ENCODE measurements around the gene MESD. TPM values are rescaled to one million over a fixed set of nuclear protein-coding genes. Genes with fewer than 3 reads are reported as not detected.

The MESD gene
- polyA plus RNA-seq, 1 of the 3 experiments (the other 2 are of a cell fraction), result 15.2 TPM

DNA sequence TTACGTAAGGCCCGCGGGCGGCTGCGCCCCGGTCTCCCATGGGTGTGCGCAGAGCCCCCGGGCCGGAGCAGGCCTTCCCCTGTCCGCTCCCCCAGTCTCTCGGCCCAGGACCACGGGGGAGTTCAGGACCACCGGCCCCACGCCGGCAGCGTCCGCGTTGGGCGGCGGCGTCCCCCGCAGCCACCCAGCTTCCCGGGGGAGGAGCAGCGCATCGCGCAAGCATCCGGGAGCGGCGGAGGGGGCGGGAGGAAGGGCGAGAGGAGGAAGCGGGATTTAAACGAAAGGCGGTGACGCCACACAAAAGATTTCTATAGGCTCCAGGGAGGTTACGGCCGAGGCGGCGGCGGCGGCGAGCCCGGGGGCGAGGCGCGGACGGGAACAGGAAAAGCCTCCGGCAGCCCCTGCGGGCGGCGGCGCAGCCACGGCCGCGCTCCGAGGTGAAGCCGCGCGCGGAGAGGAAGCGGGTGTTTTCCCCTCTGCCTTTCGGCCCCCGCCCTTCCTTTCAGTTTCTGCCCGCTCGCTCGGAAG lies 11.1 kb upstream of the MESD start, which contains the start of gene TLNRD1 (continued):
- no peak for TF ChIP-seq EP300 (IDR thresholded peaks at IDR 0.05; ENCODE audit: borderline replicate concordance in 1 of 2, low read depth in 1 of 2, low read length in 1 of 2)
- peak; percentile 68 for TF ChIP-seq ELF1 (IDR thresholded peaks at IDR 0.05)
- TF ChIP-seq RXRA (IDR thresholded peaks at IDR 0.05; ENCODE audit: borderline replicate concordance, low read depth), result no peak
- TF ChIP-seq, protein P1, sequence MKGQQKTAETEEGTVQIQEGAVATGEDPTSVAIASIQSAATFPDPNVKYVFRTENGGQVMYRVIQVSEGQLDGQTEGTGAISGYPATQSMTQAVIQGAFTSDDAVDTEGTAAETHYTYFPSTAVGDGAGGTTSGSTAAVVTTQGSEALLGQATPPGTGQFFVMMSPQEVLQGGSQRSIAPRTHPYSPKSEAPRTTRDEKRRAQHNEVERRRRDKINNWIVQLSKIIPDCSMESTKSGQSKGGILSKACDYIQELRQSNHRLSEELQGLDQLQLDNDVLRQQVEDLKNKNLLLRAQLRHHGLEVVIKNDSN (IDR thresholded peaks at IDR 0.05; ENCODE audit: borderline replicate concordance, low read depth), result no peak
- no peak for TF ChIP-seq EZH2phosphoT487 (IDR thresholded peaks at IDR 0.05; ENCODE audit: borderline replicate concordance, low read depth)
- TF ChIP-seq, protein P2, sequence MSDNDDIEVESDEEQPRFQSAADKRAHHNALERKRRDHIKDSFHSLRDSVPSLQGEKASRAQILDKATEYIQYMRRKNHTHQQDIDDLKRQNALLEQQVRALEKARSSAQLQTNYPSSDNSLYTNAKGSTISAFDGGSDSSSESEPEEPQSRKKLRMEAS (IDR thresholded peaks at IDR 0.05; ENCODE audit: low read depth), result no peak
- no peak for TF ChIP-seq JUND (IDR thresholded peaks at IDR 0.05)
- no peak for TF ChIP-seq RAD21 (IDR thresholded peaks at IDR 0.05; ENCODE audit: low read length)
- TF ChIP-seq RCOR1 (IDR thresholded peaks at IDR 0.05; ENCODE audit: low read length), result no peak
- TF ChIP-seq, protein P3, sequence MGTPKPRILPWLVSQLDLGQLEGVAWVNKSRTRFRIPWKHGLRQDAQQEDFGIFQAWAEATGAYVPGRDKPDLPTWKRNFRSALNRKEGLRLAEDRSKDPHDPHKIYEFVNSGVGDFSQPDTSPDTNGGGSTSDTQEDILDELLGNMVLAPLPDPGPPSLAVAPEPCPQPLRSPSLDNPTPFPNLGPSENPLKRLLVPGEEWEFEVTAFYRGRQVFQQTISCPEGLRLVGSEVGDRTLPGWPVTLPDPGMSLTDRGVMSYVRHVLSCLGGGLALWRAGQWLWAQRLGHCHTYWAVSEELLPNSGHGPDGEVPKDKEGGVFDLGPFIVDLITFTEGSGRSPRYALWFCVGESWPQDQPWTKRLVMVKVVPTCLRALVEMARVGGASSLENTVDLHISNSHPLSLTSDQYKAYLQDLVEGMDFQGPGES (IDR thresholded peaks at IDR 0.05; ENCODE audit: low read depth, low read length), result no peak
- no peak for TF ChIP-seq NRF1 (IDR thresholded peaks at IDR 0.05; ENCODE audit: low read depth, low read length)
- TF ChIP-seq, protein P4, sequence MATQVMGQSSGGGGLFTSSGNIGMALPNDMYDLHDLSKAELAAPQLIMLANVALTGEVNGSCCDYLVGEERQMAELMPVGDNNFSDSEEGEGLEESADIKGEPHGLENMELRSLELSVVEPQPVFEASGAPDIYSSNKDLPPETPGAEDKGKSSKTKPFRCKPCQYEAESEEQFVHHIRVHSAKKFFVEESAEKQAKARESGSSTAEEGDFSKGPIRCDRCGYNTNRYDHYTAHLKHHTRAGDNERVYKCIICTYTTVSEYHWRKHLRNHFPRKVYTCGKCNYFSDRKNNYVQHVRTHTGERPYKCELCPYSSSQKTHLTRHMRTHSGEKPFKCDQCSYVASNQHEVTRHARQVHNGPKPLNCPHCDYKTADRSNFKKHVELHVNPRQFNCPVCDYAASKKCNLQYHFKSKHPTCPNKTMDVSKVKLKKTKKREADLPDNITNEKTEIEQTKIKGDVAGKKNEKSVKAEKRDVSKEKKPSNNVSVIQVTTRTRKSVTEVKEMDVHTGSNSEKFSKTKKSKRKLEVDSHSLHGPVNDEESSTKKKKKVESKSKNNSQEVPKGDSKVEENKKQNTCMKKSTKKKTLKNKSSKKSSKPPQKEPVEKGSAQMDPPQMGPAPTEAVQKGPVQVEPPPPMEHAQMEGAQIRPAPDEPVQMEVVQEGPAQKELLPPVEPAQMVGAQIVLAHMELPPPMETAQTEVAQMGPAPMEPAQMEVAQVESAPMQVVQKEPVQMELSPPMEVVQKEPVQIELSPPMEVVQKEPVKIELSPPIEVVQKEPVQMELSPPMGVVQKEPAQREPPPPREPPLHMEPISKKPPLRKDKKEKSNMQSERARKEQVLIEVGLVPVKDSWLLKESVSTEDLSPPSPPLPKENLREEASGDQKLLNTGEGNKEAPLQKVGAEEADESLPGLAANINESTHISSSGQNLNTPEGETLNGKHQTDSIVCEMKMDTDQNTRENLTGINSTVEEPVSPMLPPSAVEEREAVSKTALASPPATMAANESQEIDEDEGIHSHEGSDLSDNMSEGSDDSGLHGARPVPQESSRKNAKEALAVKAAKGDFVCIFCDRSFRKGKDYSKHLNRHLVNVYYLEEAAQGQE (IDR thresholded peaks at IDR 0.05; ENCODE audit: low read depth, low read length), result no peak
- no peak; the same call in 1 of the 2 replicates for TF ChIP-seq SIN3A (IDR thresholded peaks at IDR 0.05; ENCODE audit: borderline replicate concordance, low read depth, low read length)
- TF ChIP-seq TAF1 (IDR thresholded peaks at IDR 0.05; ENCODE audit: borderline replicate concordance, low read depth, low read length), result peak; percentile 63
- TF ChIP-seq SMC3 (IDR thresholded peaks at IDR 0.05; ENCODE audit: low read depth, low read length), result no peak
- peak; percentile 58; the same call in 1 of the 2 replicates for TF ChIP-seq GABPA (IDR thresholded peaks at IDR 0.05; ENCODE audit: low read depth)
- peak; percentile 69 for TF ChIP-seq FOXM1 (IDR thresholded peaks at IDR 0.05; ENCODE audit: low read depth)
- TF ChIP-seq, protein P5, sequence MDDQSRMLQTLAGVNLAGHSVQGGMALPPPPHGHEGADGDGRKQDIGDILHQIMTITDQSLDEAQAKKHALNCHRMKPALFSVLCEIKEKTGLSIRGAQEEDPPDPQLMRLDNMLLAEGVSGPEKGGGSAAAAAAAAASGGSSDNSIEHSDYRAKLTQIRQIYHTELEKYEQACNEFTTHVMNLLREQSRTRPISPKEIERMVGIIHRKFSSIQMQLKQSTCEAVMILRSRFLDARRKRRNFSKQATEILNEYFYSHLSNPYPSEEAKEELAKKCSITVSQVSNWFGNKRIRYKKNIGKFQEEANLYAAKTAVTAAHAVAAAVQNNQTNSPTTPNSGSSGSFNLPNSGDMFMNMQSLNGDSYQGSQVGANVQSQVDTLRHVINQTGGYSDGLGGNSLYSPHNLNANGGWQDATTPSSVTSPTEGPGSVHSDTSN (IDR thresholded peaks at IDR 0.05), result no peak
